Astrocyte (in vitro differentiated cells and primary cell): ENCODE results near the gene FAS. TPM values are rescaled to one million over a fixed set of nuclear protein-coding genes. Genes with fewer than 3 reads are reported as not detected.

ENCODE experiments used
- DNase-seq: peaks from one replicate; pipeline ENCODE4 v3.0.0-alpha.2; 2010; ENCODE audit warnings: low read depth
- FAIRE-seq: peaks from 2 replicates; lab custom pipeline; 2011; peaks lifted over from hg19 to GRCh38; lab: Jason Lieb, UNC
- H2AFZ ChIP-seq: 2 replicates; pipeline ENCODE4 v1.6.0; 2012; ENCODE audit warnings: low read depth, low read length, inconsistent platforms
- H3K27ac ChIP-seq: 2 replicates; pipeline ENCODE4 v1.5.1; 2011; ENCODE audit warnings: low read depth, low read length, inconsistent platforms
- H3K27me3 ChIP-seq: 2 replicates; pipeline ENCODE4 v1.6.0; 2011; ENCODE audit warnings: low read length, inconsistent platforms; ENCODE audit not compliant: insufficient read depth
- H3K36me3 ChIP-seq: 2 replicates; pipeline ENCODE4 v1.5.1; 2011; ENCODE audit warnings: low read length, inconsistent platforms; ENCODE audit not compliant: insufficient read depth
- H3K4me1 ChIP-seq: 2 replicates; pipeline ENCODE4 v1.5.1; 2011; ENCODE audit warnings: low read length, inconsistent platforms; ENCODE audit not compliant: insufficient read depth
- H3K4me2 ChIP-seq: 2 replicates; pipeline ENCODE4 v1.6.0; 2012; ENCODE audit warnings: low read length, inconsistent platforms
- H3K4me3 ChIP-seq: 2 replicates; pipeline ENCODE4 v1.5.1; 2011; ENCODE audit warnings: low read depth, mild to moderate bottlenecking, low read length, inconsistent platforms; ENCODE audit not compliant: insufficient read depth
- H3K79me2 ChIP-seq: 2 replicates; pipeline ENCODE4 v1.6.0; 2012; ENCODE audit warnings: mild to moderate bottlenecking, low read length, inconsistent platforms; ENCODE audit not compliant: insufficient read depth
- H3K9ac ChIP-seq: 2 replicates; pipeline ENCODE4 v1.6.0; 2012; ENCODE audit warnings: mild to moderate bottlenecking, low read length, inconsistent platforms
- H3K9me3 ChIP-seq: 2 replicates; pipeline ENCODE4 v1.5.1; 2012; ENCODE audit warnings: low read depth, mild to moderate bottlenecking, low read length, inconsistent platforms; ENCODE audit not compliant: insufficient read depth
- H4K20me1 ChIP-seq: 2 replicates; pipeline ENCODE4 v1.6.0; 2012; ENCODE audit warnings: low read length, inconsistent platforms; ENCODE audit not compliant: insufficient read depth
- H3K27ac Mint-ChIP-seq: one replicate; pipeline ENCODE4 v1.8.0; 2021; ENCODE audit warnings: mild to moderate bottlenecking, mixed read lengths; ENCODE audit not compliant: unreplicated experiment
- H3K27me3 Mint-ChIP-seq: one replicate; pipeline ENCODE4 v1.8.0; 2021; ENCODE audit warnings: low read depth, mixed read lengths; ENCODE audit not compliant: unreplicated experiment
- H3K36me3 Mint-ChIP-seq: one replicate; pipeline ENCODE4 v1.8.0; 2021; ENCODE audit warnings: low read depth, mixed read lengths; ENCODE audit not compliant: unreplicated experiment
- H3K4me1 Mint-ChIP-seq: one replicate; pipeline ENCODE4 v1.8.0; 2021; ENCODE audit warnings: low read depth, mixed read lengths; ENCODE audit not compliant: unreplicated experiment
- H3K4me3 Mint-ChIP-seq: one replicate; pipeline ENCODE4 v1.8.0; 2021; ENCODE audit warnings: mild to moderate bottlenecking, moderate library complexity, mixed read lengths; ENCODE audit not compliant: unreplicated experiment
- H3K9me3 Mint-ChIP-seq: one replicate; pipeline ENCODE4 v1.8.0; 2021; ENCODE audit warnings: mild to moderate bottlenecking, mixed read lengths; ENCODE audit not compliant: unreplicated experiment
- EZH2 ChIP-seq: IDR thresholded peaks from 2 replicates; pipeline ENCODE4 v1.6.1; 2012; ENCODE audit warnings: mild to moderate bottlenecking, low read length, inconsistent platforms; ENCODE audit not compliant: insufficient read depth
- total RNA-seq: library from RNA; stranded (reverse); gene quantifications from 2 replicates; pipeline ENCODE4 v1.2.1, GENCODE V29; 2021
- TF ChIP-seq, protein P1 (sequence below): IDR thresholded peaks from 2 replicates; pipeline ENCODE4 v1.5.1; 2011; ENCODE audit warnings: low read depth, mild to moderate bottlenecking, inconsistent platforms, low read length, moderate library complexity; ENCODE audit not compliant: insufficient read depth

Gene FAS
- total RNA-seq, 1 donor from 2014 or later = 32.6 TPM

DNA sequence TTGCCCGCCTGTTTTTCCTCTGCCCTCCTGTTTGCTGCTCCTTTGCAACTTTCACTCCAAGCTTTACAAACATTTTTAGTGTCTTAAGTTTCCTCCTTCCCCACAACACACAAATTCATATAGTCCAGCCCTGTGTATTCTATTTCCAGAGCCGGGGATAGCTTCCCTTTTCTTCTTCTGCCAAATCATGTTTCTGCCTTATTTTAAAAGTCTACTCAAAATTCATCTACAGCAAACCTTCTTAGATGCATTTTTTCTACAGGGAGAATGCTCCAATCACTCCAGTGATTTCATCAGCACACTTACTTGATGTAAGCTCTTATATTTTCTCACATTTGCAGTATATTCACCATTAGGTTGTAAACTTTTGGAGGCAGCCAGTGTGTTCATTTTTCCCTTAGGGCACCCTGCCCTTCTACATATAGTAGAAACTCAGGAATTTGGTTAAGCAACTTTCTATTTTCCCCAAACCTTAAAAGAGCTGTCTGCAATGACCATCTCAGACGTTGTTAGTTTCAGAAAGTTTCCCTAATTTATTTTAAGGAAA, 25.7 kb upstream of the FAS start:
- H3K27me3 Mint-ChIP-seq = no peaks in the 10 kb centered on the region
- DNase-seq (no peak), FAIRE-seq (no peak)
- Histone ChIP-seq H3K27me3 (no peaks in the 10 kb centered on the region), H2AFZ (no peak overlapping the region), H3K36me3 (no peaks in the 10 kb centered on the region), H3K27ac (no peak overlapping the region), H3K9me3 (no peaks in the 10 kb centered on the region), H3K4me1 (no peaks in the 10 kb centered on the region), H4K20me1 (no peaks in the 10 kb centered on the region), H3K4me2 (no peak overlapping the region), H3K4me3 (no peak overlapping the region), H3K9ac (no peak overlapping the region), H3K79me2 (no peaks in the 10 kb centered on the region)
- H3K4me3 Mint-ChIP-seq = no peak overlapping the region
- no peak for TF ChIP-seq EZH2
- TF ChIP-seq, protein P1, sequence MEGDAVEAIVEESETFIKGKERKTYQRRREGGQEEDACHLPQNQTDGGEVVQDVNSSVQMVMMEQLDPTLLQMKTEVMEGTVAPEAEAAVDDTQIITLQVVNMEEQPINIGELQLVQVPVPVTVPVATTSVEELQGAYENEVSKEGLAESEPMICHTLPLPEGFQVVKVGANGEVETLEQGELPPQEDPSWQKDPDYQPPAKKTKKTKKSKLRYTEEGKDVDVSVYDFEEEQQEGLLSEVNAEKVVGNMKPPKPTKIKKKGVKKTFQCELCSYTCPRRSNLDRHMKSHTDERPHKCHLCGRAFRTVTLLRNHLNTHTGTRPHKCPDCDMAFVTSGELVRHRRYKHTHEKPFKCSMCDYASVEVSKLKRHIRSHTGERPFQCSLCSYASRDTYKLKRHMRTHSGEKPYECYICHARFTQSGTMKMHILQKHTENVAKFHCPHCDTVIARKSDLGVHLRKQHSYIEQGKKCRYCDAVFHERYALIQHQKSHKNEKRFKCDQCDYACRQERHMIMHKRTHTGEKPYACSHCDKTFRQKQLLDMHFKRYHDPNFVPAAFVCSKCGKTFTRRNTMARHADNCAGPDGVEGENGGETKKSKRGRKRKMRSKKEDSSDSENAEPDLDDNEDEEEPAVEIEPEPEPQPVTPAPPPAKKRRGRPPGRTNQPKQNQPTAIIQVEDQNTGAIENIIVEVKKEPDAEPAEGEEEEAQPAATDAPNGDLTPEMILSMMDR = no peak
- peaks cover 4% of the 10 kb centered on the region for H3K36me3 Mint-ChIP-seq
- H3K27ac Mint-ChIP-seq = peak overlapping the region; percentile 27
- H3K4me1 Mint-ChIP-seq = peaks cover 17% of the 10 kb centered on the region
- H3K9me3 Mint-ChIP-seq = no peaks in the 10 kb centered on the region

DNA sequence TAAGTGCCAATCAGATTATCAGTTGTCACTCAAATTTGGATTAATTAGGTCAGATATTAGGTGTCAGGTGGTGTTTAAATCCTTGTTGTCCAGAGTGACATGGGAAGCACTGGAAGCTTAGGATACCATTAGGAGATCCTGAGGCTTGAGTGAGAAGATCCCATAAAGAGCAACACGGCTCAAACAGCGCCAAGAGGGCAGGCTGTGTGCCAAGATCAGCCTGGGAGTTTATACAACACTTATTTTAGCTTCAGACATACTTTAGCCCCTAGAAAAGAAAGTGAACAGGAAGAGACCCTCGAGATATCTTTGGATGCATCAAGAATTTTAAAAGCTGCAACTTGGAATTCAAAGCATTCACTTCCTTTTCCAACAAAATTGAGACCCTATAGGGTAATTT, 23.8 kb upstream of the FAS start:
- Histone ChIP-seq H3K36me3 (no peaks in the 10 kb centered on the region), H3K9ac (no peak overlapping the region), H2AFZ (no peak overlapping the region), H3K27ac (no peak overlapping the region), H4K20me1 (no peaks in the 10 kb centered on the region), H3K4me2 (no peak overlapping the region), H3K4me3 (no peak overlapping the region), H3K27me3 (no peaks in the 10 kb centered on the region), H3K79me2 (no peaks in the 10 kb centered on the region), H3K9me3 (no peaks in the 10 kb centered on the region), H3K4me1 (no peaks in the 10 kb centered on the region)
- Mint-ChIP-seq H3K27me3 (no peaks in the 10 kb centered on the region), H3K4me3 (no peak overlapping the region), H3K27ac (no peak overlapping the region), H3K36me3 (peaks cover 2% of the 10 kb centered on the region), H3K9me3 (no peaks in the 10 kb centered on the region), H3K4me1 (peaks cover 14% of the 10 kb centered on the region)
- DNase-seq = no peak
- TF ChIP-seq, protein P1 = no peak
- TF ChIP-seq EZH2 = no peak
- no peak for FAIRE-seq

DNA sequence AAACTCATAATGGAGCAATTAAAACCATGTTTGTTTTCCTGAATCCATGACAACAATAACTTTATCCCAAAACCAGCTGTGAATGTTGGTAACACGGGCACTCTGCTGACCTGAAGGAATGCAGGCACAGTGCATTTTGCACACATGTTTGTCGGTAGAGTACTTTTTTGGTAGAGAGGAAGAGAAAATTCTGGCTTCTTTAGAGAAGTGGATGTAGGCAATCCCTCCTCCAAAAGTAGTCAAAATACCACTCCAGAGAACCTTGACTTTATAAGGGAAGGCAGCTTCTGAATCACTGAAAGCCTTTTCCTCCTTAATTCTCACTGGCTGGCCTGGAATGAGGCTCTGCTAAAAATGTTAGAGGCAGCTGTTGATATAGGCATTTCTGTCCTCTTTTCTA, 22.2 kb upstream of the FAS start:
- Mint-ChIP-seq H3K27me3 (no peaks in the 10 kb centered on the region), H3K9me3 (no peaks in the 10 kb centered on the region), H3K4me1 (peaks cover 14% of the 10 kb centered on the region), H3K27ac (no peak overlapping the region), H3K36me3 (peaks cover 2% of the 10 kb centered on the region), H3K4me3 (no peak overlapping the region)
- no peaks in the 10 kb centered on the region for H3K36me3 ChIP-seq
- H3K4me2 ChIP-seq = no peak overlapping the region
- no peaks in the 10 kb centered on the region for H3K4me1 ChIP-seq
- no peak for TF ChIP-seq EZH2
- TF ChIP-seq, protein P1 = no peak
- no peak for FAIRE-seq
- H4K20me1 ChIP-seq = no peaks in the 10 kb centered on the region
- H3K27me3 ChIP-seq = no peaks in the 10 kb centered on the region
- no peak overlapping the region for H3K4me3 ChIP-seq
- no peak overlapping the region for H3K27ac ChIP-seq
- no peaks in the 10 kb centered on the region for H3K9me3 ChIP-seq
- H2AFZ ChIP-seq = no peak overlapping the region
- H3K79me2 ChIP-seq = no peaks in the 10 kb centered on the region
- no peak overlapping the region for H3K9ac ChIP-seq
- DNase-seq = no peak
